Measurements from ENCODE around the gene ZNF329.

- TF ChIP-seq CTCF (IDR thresholded peaks at IDR 0.05) (no peak), POLR2A (IDR thresholded peaks at IDR 0.05) (no peak)
Observed at GRCh38 chr19:58089846-58090245, 60.7 kb downstream of the ZNF329 start.

All from right lobe of liver (tissue), 4 donors.